ENCODE results near the gene ARID1B. TPM values are rescaled to one million over a fixed set of nuclear protein-coding genes. Genes with fewer than 3 reads are reported as not detected.

Gene ARID1B
- total RNA-seq, 1 donor from 2014 or later, result 43.4 TPM

DNA sequence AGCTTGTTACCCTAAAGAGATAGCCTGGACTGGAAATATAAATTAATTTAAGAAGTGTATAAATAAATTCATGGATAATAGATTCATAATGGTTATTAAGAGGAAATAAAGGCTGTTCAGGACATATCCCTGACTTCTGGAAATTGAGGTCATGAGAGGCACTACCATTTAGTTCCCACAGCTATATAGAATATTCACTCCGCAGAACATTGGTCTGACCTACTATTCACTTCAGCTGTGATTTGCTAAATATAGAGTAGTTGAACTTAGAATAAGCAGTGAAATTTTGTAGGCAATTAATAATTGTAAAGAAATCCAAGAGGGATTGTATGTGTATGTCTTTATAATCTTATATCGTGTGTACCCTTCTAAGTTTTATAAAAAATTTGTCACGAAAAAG is 112.8 kb downstream of the ARID1B start:
- DNase-seq, result no peak
- TF ChIP-seq CTCF (IDR thresholded peaks at IDR 0.05; ENCODE audit: borderline replicate concordance), result no peak
- Histone ChIP-seq H3K27ac (replicated peaks) (peak overlapping the region; percentile 73), H3K27me3 (ENCODE audit: low read depth) (no peaks in the 10 kb centered on the region), H3K9me3 (replicated peaks) (no peaks in the 10 kb centered on the region), H3K4me1 (peaks cover 79% of the 10 kb centered on the region), H3K36me3 (no peaks in the 10 kb centered on the region), H3K4me3 (no peak overlapping the region)
- intact Hi-C loops (cut with micrococcal nuclease), result no loop called here

DNA sequence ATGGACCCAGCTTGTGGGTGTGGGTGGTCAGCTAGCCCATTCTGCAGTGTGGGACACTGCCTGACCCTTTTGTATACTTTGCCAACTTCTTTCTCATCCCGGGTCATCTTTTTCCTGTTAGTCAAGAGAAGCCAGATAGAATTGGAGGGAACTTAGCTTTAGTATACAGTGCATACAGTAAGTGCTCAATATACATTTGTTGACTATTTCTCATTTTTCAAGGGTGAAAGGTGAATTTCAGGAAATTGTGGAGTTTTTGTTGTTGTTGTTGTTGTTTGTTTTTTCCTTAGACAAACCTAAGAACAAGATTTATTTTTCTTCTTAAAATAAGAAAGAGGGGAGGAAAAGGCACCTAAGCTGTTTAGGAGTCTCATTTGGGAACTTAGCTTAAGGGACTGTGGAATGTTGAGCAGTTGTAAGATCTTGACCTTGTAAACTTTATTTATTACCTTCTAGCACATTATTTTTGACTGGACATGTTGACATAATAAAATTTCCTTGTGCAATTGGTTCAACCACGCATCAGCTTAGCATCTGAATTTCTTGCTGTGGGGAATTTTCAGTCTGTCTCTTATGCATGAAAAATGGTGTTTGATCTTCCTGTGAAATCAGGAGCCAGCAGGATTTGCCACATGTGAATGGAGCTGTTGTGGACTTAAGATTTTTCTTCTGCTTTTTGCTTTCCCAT is 113.6 kb downstream of the ARID1B start:
- Histone ChIP-seq H3K4me1 (peaks cover 80% of the 10 kb centered on the region), H3K4me3 (no peak overlapping the region), H3K27ac (replicated peaks) (peak overlapping the region; percentile 73), H3K36me3 (no peaks in the 10 kb centered on the region), H3K27me3 (ENCODE audit: low read depth) (no peaks in the 10 kb centered on the region), H3K9me3 (replicated peaks) (no peaks in the 10 kb centered on the region)
- DNase-seq, result no peak
- intact Hi-C loops (cut with micrococcal nuclease), result no loop called here
- TF ChIP-seq CTCF (IDR thresholded peaks at IDR 0.05; ENCODE audit: borderline replicate concordance), result no peak

DNA sequence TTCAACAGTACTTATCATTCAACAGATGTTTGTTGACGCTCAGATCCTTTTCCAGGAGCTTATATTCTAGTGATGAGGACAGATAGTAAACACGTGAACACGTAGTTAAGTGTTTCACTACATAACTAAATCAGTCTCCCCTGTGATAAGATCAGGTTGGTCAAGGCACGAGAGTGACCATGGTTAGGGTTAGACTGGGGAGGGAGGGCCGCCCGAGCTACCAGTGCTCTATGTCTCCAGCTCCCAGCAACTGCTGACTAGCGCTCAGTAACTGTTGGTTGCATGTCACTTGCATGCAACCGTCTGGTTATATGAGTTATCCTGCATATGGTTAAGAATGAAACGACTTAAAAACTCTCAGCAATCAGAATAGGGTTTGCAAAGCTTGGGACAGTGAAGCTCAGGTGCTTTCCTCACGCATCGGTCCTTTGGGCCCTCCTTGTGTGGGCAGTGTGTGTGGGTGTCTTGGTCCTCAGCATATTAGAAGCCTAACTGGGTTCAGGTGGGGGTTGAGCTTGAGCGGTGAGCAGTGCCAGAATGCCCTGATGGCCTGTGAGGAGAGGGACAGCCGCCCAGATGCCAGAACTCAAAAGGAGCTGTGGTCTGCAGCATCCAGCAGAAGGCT is 120.8 kb downstream of the ARID1B start:
- Histone ChIP-seq H3K4me1 (peaks cover 78% of the 10 kb centered on the region), H3K4me3 (no peak overlapping the region), H3K27me3 (ENCODE audit: low read depth) (no peaks in the 10 kb centered on the region), H3K36me3 (no peaks in the 10 kb centered on the region), H3K9me3 (replicated peaks) (no peaks in the 10 kb centered on the region), H3K27ac (replicated peaks) (no peak overlapping the region)
- TF ChIP-seq CTCF (IDR thresholded peaks at IDR 0.05; ENCODE audit: borderline replicate concordance), result no peak
- DNase-seq, result no peak
- intact Hi-C loops (cut with micrococcal nuclease), result no loop called here

GRCh38 chr6:156899071-156899470 is 121.9 kb downstream of the ARID1B start:
- H3K27me3 ChIP-seq (ENCODE audit: low read depth), result no peaks in the 10 kb centered on the region
- no peak overlapping the region for H3K27ac ChIP-seq (replicated peaks)
- intact Hi-C loops (cut with micrococcal nuclease), result no loop called here
- no peak for DNase-seq
- H3K36me3 ChIP-seq, result no peaks in the 10 kb centered on the region
- TF ChIP-seq CTCF (IDR thresholded peaks at IDR 0.05; ENCODE audit: borderline replicate concordance), result no peak
- H3K9me3 ChIP-seq (replicated peaks), result no peaks in the 10 kb centered on the region
- peaks cover 73% of the 10 kb centered on the region for H3K4me1 ChIP-seq
- no peak overlapping the region for H3K4me3 ChIP-seq

- no peaks in the 10 kb centered on the region for H3K9me3 ChIP-seq (replicated peaks)
These were observed 122.5 kb downstream of the ARID1B start for GRCh38 chr6:156899532-156900135.

More at GRCh38 chr6:156899532-156900135, 122.5 kb downstream of the ARID1B start:
- Histone ChIP-seq H3K36me3 (no peaks in the 10 kb centered on the region), H3K27me3 (ENCODE audit: low read depth) (no peaks in the 10 kb centered on the region), H3K4me1 (peaks cover 68% of the 10 kb centered on the region), H3K4me3 (no peak overlapping the region), H3K27ac (replicated peaks) (no peak overlapping the region)
- TF ChIP-seq CTCF (IDR thresholded peaks at IDR 0.05; ENCODE audit: borderline replicate concordance), result no peak
- intact Hi-C loops (cut with micrococcal nuclease), result no loop called here
- DNase-seq, result no peak
